ENCODE results near the gene GJB1.
"Not testable (repeated sequence)": the region's sequence is repeated elsewhere in the genome, so short reads cannot be mapped to it uniquely, and the experiment has no call there.

The GJB1 gene

GRCh38 chrX:71222929-71223328 is at the start of gene GJB1:
GJB1 (plus strand) TSS chrX:71223224; CDS start chrX:71223708, 484 bp downstream.
- no peak for DNase-seq

DNA sequence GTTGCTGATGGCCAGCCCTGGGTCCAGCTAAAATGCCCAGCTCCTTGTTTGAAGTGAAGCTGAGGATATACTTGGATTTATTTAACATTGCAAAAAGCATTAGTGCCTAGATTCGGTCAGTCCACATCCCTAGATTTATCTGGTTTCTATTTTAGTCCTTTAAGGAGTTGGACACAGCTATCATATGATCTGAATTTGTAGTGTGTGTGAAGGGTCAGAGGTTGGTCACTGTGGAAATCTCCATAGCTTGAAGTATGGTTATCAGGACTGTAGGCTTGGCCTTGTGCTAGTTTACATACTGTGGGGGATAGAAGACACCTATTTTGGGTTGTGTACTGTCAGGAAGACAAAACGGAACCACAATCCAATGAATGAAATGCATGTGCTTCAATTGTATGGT is 49.6 kb upstream of the GJB1 start:
- no peak for DNase-seq

DNA sequence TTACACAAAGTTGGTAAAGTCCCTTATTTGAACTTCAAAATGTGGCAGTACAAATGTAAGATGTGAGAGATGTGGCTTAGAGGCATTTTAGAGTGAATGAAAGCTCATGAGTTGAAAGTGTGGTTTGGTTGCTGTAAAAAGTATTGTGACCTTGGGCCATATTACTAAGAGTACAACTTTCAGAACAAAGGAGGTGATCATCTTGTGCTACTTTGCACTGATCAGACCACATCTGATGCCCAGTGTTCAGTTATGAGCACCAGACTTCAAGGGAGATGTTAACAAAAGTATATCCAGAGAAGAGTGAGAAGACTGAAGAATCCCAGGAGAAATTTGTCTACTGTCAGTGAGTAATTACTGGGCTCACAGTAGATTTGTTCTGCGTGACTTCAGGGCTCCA is 48.2 kb upstream of the GJB1 start:
- DNase-seq, result no peak

- no peak for DNase-seq
These were observed 47.5 kb upstream of the GJB1 start for GRCh38 chrX:71175531-71175930.

DNA sequence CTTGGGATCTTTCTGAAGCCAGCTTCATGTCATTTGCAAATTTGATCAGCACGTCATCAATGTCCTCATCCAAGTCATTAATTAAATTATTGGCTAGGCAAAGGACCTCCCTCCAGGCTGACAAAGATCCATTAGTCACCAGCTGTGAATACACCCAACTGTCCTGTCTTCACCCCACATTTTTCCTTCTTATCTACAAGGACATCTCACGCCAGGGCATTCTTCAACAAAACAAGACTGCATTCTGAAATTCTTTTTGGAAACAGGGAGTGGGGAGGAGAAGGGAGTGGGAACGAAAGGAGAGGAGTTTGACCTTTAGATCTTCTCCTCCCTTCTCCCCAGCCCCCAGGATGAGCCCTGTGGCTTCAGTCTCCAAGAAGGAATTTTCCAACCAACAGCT is 45.7 kb upstream of the GJB1 start:
- no peak for DNase-seq

GRCh38 chrX:71178908-71179307 is 44.1 kb upstream of the GJB1 start:
- DNase-seq, result peak; percentile 18 to 52

GRCh38 chrX:71180579-71181265 is 42.3 kb upstream of the GJB1 start:
- DNase-seq, result not testable (repeated sequence)

DNA sequence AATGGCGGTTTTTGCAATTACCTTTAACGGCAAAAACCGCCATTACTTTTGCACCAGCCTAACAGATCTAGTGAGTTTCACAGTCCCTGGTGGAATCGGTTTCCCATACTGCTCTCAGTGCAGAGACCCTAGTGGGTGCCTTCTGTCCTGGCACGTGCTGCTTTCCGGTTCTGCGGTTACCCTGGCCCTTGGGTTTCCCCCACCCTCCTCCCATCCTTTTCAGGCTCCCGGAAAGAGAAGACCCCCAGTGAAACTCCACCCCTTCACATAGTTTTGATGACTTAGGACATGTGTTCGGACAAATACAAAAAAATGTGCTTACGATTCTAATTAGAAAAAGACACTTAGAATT is 41.5 kb upstream of the GJB1 start:
- no peak for DNase-seq

DNA sequence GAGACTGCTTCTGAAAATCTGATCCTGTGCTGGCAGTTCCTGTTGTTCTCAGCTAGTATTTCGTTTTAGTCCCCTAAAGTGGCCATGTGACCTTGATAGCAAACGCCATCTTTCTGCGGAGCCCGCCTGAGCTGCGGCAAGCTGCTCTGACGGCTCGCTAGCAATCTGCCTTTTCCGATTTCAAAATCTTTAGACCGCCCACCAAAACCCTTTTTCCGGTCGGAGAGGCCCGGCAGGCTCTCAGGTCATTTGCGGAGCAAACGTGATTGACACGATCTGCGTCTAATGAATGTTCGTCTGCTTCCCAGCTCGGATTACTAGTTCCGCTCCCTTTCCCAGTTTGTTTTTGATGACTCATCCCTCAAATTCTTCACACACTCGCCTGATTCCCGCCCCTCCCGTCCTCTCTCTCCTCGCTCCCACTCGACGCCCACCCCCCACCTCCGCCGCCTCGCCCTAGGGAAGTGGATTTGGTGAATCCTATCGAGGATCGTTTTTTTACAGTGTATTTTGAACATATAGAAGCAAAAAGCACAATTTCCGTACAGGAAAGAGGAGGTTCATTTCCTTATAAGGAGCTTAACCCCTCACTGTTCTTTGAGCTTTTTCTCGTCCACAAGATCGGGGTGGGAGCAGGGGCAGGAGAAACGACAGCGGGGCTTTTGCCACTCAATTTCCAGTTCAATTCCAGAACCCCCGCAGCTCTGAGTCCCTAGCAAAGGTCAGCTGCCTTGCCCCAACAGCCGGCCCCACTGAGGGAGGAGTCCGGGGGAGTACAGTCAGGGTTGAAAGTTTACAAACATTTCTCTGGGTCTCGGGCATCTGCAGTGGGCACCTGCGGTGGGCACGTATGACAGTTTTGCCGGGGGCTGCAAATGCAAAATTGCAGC is 40.9 kb upstream of the GJB1 start:
- peak; percentile 76 to 86 for DNase-seq

- no peak for DNase-seq
These were observed 40.2 kb upstream of the GJB1 start for GRCh38 chrX:71182871-71183270.

- no peak for DNase-seq
These were observed 39.7 kb upstream of the GJB1 start for GRCh38 chrX:71183341-71183740.

DNA sequence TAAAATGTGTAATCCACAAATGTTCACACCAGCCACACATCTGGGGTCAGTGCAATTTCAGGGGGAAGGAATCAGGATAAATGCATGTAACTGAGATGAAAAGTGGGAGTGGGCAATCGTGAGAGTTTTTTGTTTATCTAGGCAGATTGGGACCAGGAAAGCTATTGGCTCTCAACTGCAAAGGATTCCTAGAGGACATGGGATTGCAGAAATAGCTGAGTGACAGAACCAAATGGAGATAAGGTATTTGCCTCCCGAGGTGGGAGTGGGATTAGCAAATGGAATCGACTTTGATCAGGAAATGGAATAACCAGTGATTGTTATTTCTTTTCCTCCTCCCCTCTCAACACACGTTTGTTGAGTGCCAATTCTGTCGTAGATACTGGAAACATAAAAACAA is 38.9 kb upstream of the GJB1 start:
- no peak for DNase-seq

- no peak for DNase-seq
These were observed 38.1 kb upstream of the GJB1 start for GRCh38 chrX:71184803-71185495.

DNA sequence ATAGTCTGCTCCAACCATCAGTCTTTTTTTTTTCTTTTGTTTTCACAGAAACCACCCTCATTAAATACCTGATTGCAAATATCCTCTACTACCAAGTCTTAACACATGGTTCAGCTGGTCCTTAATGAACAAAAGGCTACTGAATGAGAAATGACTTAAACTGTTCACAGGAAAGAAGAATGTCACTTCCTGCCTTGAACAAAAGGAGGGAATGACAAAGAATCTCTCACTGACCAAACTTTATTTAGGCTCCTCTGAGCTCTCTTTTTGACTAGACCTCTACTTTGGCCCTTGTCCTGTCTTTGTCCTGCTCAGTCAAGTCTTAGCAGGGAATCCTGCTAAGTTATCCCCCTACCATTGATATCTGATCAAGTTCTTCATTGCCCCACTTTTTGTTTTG is 31.8 kb upstream of the GJB1 start:
- no peak for DNase-seq

- DNase-seq, result no peak
These were observed 26.9 kb upstream of the GJB1 start for GRCh38 chrX:71195964-71196649.

GRCh38 chrX:71198066-71198465 is 25.0 kb upstream of the GJB1 start:
- DNase-seq, result peak; percentile 37 to 61

- DNase-seq, result no peak
These were observed 23.6 kb upstream of the GJB1 start for GRCh38 chrX:71199252-71200008.

DNA sequence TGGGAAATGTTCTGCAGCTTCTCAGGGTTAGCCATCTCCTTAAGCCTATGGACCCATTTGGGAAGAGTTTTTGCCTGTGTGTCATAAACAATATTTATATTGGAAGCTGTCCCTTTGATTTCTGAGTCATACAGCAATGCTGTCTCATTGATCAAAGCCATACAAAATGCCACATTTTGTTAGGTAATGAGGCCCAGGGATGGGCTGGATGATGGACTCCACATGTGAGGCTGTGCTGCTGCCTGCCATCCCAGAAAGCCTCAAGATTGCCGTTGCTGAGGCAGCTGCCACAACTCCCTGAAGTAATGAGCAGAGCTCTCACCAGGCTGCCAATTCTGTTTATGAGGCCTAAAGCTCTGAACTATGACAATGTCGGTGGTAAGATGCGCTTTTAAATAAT is 12.2 kb upstream of the GJB1 start:
- no peak for DNase-seq

GRCh38 chrX:71212536-71212935 is 10.5 kb upstream of the GJB1 start:
- DNase-seq, result no peak

GRCh38 chrX:71214152-71214551 is 8.9 kb upstream of the GJB1 start:
- DNase-seq, result no peak

DNA sequence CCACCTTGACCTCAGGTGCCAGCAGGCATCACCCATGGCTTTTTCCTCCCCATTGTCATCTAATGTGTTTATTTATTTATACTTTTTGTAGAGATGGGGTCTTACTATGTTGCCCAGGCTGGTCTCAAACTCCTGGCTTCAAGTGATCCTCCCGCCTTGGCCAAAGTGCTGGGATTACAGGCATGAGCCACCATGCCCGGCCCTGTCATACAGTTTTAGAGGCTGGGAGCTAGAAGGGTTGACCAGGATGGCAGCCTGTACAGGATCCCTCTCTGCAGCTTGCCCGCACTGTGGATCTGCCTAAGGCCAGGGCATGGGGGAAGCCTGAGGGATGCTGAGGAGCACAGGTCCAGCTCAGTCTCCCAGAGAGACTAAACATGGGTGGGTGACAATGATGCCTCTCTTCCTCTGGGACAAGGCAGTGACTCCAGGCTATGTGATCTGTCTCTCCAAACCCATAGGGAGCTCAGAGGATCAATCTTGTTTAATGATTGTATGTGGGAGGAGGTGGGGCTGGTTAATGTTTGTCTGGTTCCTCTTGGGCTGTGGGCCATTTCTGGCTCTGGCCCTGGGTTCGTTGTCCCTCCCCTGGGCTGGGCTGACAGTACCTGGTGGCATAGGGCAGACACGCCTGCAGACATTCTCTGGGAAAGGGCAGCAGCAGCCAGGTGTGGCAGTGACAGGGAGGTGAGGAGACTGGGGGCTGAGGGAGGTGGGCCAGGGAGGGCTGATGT is 8.3 kb upstream of the GJB1 start:
- no peak for DNase-seq

Measured in AML-193 (cell line).